Activated CD4-positive, alpha-beta T cell treated with anti-CD3 and anti-CD28 coated beads, Interleukin-10, Interleukin-2, amounts not matched to agents 100 ng/mL and 50 ng/mL, durations not matched to agents 16 hours and 8 hours (primary cell): Measurements from ENCODE around the gene KRTAP9-1.
"Not testable (repeated sequence)": the region's sequence is repeated elsewhere in the genome, so short reads cannot be mapped to it uniquely, and the experiment has no call there.

Experiments
- DNase-seq: peaks from one replicate; pipeline ENCODE4 v3.0.0-alpha.2; 2020

The KRTAP9-1 gene

DNA sequence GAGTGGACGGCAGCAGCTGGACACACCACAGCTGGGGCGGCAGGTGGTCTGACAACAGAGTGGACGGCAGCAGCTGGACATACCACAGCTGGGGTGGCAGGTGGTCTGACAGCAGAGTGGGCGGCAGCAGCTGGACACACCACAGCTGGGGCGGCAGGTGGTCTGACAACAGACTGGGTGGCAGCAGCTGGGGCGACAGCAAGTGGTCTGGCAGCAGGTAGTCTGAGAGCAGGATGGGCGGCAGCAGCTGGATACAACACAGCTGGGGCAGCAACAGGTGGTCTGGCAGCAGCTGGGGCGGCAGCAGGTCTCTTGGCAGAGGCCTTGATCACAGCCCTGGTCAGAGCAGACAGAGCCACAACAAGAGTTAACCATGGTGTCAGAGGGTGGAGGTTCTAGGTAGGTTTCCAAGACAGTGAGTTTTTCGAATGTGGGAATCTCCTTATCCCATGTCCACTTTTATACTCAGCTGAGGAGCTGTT is 5.2 kb upstream of the KRTAP9-1 start, which contains the start of gene KRTAP4-1:
Gene KRTAP4-1, minus strand, starts transcription at position 432 of the 482 bp plus-strand sequence. Its CDS starts 57 bp downstream, at position 375.
- DNase-seq = no peak

DNA sequence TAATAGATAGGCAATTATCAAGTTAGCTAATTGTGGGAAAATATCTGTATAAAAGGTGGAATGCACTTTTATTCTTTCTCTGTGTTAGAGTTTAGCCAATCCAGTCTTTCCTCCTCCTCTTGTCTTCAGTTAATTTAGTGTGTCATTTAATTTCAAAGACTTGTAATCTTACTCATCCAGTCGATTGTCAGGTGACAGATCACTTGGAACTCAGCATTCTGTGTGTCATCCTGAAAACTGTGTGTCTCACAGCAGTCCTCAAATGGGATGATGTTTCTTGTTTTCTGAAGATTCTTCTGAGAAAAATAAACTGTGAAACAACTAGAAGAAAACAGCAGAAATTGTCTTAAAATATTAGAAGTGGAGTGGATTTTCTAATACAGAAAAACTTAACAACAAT is 4.7 kb upstream of the KRTAP9-1 start:
- DNase-seq = no peak

DNA sequence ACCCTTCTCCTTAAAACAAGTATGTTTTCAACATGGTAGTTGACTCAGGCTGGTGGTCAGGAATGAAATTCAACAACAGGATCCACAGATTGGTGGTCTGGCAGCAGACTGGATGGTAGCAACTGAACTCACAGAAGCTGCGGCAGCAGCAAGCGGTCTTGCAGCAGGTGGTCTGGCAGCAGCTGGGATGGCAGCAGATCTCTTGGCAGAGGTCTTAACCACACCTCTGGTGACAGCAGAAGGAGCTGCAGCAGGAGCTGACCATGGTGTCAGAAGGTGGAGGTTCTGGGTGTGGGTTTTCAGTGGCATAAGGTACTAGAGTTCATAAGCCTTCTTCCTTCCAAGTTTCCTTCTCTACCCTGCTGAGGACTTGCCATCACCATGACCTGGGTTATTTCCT is 2.8 kb upstream of the KRTAP9-1 start:
- no peak for DNase-seq

DNA sequence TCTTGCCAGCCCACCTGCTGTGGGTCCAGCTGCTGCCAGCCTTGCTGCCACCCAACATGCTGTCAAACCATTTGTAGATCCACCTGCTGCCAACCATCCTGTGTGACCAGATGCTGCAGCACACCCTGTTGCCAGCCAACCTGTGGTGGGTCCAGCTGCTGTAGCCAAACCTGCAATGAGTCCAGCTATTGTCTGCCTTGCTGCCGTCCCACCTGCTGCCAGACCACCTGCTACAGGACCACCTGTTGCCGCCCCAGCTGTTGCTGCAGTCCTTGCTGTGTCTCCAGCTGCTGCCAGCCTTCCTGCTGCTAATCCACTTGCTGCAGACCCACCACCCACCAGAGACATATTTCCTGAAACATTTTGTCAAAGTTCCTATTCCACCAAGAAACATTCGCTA is 641 bp downstream of the KRTAP9-1 start:
- DNase-seq = no peak

DNA sequence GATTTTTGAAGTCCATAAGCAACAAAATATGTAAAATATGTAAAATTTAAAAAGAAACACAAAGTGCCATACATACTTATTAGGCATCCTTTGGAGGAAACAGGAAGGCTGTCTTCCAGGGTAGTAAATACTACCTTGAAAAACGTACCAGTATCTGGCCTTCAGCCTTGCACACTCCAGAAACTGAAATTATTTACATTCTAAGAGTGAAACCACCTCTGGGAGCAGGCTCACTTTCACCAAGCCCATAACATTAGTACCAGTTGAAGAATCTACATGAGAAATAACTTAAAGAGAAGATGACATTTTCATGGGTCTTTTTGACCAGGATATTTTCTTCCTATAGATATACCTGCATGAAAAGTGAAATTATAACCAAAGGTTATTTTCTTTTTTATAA is 6.4 kb downstream of the KRTAP9-1 start:
- no peak for DNase-seq

DNA sequence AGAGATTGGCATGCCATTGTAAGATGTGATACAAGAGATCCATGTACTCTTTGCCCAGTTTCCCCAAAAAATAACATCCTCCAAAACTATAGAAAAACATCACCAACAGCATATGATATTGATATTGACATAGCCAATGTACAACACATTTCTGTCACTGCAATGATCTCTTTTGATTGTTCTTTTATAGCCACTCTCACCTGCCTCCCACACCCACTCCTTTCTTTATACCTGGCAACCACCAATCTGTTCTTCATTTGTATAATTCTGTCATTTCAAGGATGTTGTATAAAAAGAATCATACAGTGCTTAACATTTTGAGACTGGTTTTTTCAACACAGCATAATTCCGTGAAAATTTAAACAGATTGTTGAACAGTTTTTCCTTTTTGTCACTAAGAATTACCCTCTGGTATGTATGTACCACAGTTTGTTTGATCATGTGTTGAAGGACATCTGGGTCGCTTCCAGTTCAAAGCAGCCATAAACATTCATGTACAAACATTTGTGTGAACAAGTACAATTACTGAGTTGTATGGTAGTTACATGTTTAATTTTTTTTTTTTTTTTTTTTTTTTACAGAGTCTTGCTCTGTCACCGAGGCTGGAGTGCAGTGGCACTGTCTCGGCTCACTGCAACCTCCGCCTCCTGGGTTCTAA is 9.9 kb downstream of the KRTAP9-1 start:
- DNase-seq = no peak

DNA sequence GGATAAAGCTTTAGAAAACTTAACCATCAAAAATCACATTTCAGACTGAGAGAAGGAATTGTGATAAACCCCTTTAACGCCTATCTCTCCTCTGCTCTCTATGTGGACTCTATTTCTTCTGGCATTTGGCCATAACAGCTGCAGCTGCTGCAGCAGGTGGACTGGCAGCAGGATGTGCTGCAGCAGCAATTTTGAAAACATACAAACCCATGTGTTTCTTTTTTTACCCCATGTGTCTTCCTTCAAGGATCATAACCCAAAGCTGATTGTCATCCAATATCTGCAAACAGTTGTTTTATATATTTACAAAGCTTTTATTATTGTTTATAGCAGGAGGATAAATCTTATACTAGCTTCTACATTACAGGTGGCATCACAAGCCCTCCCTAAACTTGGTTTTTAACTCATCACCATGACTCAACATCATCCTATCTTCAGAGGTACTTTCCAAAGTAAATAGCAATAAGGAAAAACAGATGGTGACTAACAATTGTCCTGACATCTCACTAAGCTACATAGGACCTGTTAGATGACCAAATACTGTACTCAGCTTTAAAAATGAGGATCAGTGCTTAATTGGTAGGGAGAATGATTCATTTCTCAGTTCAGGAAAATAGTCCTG is 22.3 kb downstream of the KRTAP9-1 start:
- peak; percentile 7 for DNase-seq

DNA sequence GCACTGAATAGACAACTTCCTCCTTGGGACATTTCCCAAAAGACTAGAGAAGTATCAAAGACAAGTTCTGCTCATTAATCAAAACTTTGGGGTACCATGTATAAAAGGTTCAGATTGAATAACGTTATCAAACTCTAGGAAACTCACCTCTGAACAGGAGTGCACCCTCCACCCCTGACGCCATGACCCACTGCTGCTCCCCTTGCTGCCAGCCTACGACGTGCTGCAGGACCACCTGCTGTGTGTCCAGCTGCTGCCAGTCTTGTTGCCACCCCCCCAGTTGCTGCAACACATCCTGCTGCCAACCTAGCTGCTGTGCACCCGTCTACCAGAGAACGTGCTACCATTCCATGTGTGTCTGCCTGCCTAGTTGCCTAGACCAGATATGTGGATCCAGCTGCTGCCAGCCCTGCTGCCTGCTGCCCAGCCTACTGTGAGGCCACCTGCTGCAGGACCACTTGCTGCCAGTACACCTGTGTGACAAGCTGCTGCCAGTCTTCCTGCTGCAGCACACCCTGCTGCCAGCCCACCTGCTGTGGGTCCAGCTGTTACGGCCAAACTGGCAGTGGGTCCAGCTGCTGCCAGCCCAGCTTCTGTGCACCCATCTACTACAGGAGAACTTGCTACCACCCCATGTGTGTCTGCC is 23.0 kb downstream of the KRTAP9-1 start:
- no peak for DNase-seq

DNA sequence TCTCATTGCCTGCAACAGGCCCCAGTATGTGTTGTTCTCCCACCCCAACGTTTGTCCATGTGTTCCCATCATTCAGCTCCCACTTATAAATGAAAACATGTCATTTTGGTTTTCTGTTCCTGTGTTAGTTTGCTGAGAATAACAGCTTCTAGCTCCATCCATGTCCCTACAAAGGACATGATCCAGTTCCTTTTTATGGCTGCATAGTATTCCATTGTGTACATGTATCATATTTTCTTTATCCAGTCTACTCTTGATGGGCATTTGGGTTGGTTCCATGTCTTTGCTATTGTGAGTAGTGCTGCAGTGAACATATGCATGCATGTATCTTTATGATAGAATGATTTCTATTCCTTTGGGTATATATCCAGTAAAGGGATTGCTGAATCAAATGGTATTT is 26.0 kb downstream of the KRTAP9-1 start:
- DNase-seq = no peak

DNA sequence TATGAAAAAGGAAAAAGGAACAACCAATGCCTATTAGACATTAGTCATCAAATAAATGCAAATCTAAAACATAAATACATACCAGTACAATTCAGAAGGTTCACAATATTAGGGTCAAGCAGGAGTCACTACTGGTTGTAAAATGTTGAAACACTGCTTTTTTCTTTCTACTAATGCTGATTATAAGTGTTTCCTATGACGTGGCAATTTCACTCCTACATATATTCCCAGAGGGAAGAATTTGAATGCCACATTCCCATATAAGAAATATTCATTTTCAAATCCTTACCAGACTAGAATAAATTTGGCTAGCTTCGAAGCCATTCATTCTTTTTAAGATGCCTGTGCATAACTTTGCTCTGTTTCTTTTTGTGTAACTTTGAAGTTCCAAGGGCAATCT is 34.1 kb downstream of the KRTAP9-1 start:
- DNase-seq = no peak

DNA sequence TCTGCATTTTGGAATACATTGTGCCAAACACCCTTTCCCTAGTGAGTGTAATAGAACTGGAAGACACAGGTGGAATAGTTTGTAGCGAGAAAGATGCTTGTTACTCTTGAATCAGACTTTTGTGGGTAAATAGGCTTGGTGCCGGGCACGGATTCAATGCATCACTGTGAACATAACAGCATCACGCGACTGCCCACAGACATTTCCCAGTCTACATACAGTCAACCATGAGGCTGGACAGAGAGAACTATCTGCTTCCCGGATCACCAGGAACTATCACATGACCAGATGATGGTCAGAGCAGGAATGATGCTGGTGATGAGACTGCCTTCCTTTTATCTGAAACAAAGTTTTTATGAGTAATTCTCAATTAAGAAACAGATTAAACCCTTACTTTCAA is 36.4 kb downstream of the KRTAP9-1 start:
- no peak for DNase-seq

DNA sequence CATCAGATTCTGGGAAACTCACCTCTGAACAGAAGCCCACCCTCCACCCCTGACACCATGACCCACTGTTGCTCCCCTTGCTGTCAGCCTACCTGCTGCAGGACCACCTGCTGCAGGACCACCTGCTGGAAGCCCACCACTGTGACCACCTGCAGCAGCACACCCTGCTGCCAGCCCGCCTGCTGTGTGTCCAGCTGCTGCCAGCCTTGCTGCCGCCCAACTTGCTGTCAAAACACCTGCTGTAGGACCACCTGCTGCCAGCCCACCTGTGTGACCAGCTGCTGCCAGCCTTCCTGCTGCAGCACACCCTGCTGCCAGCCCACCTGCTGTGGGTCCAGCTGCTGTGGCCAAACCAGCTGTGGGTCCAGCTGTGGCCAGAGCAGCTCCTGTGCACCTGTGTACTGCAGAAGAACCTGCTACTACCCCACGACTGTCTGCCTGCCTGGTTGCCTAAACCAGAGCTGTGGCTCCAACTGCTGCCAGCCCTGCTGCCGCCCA is 37.0 kb downstream of the KRTAP9-1 start, which contains the start of gene KRTAP9-2:
Gene KRTAP9-2, plus strand, starts transcription at position 51 of the 498 bp plus-strand sequence. Its CDS starts 7 bp downstream, at position 58.
- DNase-seq = not testable (repeated sequence)

DNA sequence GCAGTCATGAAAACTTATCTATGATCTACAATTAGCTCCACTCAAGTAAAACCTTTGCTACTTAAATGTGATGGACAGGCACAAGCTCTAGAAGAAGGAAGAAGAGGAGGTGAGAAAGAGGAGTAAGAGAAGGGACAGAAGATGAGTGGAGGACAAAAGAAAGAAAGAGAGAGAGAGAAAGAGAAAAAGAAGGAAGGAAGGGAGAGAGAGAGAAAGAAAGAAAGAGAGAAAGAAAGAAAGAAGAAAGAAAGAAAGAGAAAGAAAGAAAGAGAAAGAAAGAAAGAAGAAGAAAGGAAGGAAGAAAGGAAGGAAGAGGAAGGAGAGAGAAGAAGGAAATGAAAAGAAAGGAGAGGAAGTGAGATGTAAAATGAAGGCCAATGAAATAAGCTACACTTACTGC is 40.4 kb downstream of the KRTAP9-1 start:
- no peak for DNase-seq

DNA sequence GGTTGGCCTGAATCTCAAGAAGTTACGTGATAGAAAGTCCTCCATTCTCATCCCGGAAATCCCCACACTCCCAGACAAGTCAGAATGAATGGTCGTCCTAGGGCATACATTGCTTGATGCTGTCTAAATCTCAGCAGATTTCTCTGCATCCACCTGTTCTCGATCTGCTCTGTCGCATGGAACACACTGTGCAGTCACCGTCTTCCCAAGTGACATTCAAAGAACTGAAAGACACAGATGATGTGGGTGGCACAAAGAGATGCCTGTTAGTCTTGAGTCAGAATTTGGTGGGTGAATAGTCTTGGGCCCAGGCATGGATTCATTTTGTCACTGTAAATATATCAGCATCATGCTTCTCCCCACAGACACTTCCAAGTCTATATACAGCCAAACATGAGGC is 42.0 kb downstream of the KRTAP9-1 start:
- no peak for DNase-seq

DNA sequence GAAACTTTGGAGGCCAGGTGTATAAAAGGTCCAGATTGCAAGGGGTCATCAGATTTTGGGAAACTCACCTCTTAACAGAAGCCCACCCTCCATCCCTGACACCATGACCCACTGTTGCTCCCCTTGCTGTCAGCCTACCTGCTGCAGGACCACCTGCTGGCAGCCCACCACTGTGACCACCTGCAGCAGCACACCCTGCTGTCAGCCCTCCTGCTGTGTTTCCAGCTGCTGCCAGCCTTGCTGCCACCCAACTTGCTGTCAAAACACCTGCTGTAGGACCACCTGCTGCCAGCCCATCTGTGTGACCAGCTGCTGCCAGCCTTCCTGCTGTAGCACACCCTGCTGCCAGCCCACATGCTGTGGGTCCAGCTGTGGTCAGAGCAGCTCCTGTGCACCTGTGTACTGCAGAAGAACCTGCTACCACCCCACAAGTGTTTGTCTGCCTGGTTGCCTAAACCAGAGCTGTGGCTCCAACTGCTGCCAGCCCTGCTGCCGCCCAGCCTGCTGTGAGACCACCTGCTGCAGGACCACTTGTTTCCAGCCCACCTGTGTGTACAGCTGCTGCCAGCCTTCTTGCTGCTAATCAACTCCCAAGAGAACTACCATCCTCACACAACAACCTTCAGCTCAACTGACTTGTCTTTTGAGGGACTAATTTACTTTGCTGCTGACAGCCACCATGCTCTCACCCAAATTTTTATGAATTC is 42.9 kb downstream of the KRTAP9-1 start, which contains the start of gene KRTAP9-3:
Gene KRTAP9-3, plus strand, starts transcription at position 51 of the 707 bp plus-strand sequence. Its CDS starts 53 bp downstream, at position 104.
- DNase-seq = not testable (repeated sequence)

DNA sequence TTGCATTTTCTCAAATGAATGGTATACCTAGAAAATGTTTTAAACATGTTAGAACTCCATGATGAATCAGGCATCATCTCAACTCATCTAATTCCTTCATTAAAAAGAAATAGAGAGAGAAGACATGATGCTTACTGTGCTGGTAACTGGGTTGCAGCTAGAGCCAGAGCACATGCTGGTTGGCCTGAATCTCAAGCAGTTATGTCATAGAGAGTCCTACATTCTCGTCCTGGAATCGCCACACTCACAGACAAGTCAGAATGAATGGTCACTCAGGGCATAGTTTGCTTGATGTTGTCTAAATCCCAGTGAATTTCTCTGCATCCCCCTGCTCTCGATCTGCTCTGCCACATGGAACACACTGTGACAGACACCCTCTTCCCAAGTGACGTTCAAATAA is 47.4 kb downstream of the KRTAP9-1 start:
- DNase-seq = not testable (repeated sequence)

DNA sequence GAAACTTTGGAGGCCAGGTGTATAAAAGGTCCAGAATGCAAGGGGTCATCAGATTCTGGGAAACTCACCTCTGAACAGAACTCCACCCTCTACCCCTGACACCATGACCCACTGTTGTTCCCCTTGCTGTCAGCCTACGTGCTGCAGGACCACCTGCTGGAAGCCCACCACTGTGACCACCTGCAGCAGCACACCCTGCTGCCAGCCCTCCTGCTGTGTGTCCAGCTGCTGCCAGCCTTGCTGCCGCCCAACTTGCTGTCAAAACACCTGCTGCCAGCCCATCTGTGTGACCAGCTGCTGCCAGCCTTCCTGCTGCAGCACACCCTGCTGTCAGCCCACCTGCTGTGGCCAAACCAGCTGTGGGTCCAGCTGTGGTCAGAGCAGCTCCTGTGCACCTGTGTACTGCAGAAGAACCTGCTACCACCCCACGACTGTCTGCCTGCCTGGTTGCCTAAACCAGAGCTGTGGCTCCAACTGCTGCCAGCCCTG is 48.3 kb downstream of the KRTAP9-1 start, which contains the start of gene KRTAP9-8:
Gene KRTAP9-8, plus strand, starts transcription at position 51 of the 489 bp plus-strand sequence. Its CDS starts 53 bp downstream, at position 104.
- DNase-seq = not testable (repeated sequence)
